ENCODE measurements around the gene RNF141. TPM values are rescaled to one million over a fixed set of nuclear protein-coding genes. Genes with fewer than 3 reads are reported as not detected.

Gene RNF141
- total and polyA plus RNA-seq, 10 of the 15 experiments (the other 5 are each of a cell fraction or from before 2014, with no cell fraction given) = 7.6 to 36.8 (median 13.6) TPM

- TF ChIP-seq, protein P1, sequence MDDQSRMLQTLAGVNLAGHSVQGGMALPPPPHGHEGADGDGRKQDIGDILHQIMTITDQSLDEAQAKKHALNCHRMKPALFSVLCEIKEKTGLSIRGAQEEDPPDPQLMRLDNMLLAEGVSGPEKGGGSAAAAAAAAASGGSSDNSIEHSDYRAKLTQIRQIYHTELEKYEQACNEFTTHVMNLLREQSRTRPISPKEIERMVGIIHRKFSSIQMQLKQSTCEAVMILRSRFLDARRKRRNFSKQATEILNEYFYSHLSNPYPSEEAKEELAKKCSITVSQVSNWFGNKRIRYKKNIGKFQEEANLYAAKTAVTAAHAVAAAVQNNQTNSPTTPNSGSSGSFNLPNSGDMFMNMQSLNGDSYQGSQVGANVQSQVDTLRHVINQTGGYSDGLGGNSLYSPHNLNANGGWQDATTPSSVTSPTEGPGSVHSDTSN (IDR thresholded peaks at IDR 0.05; ENCODE audit: insufficient replicate concordance, low read depth, low read length) = no peak
- no peak for TF ChIP-seq NRF1 (conservative IDR thresholded peaks at IDR 0.05; ENCODE audit: low read depth, low read length)
Observed at GRCh38 chr11:10498022-10498400, 43.0 kb downstream of the RNF141 start (continued).

DNA sequence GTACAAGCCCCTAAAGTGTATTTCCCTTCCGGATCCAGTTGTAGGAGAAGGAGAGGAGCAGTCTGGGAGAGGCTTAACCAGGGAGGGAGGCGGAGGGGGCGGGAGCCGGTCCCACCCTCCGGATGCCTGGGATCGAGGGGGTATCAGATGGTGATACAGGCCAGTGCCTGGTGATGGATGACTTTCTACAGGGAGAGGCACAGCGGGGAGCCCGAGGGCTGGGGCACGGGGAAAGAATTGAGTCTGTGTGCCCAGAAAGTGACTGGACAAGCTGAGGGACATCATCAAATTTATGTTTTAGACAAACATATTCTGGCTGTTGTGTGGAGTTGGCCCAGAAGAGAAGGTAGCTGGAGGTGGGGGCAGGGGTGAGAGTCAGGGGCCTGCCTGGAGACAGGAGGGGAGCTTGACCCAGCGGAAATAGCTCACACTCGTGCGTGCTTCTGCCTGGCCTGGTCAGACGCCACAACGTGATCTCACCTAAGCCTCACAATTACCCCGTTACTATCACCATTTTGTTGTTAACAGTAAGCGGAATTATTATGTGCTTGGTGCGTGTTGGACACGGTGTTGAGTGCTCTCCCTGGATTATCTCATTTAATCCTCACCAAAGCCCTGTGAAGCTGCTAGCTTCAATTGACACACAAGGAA is 43.5 kb downstream of the RNF141 start:
- DNase-seq (ENCODE audit: low read depth, low spot score) = no peak
- intact Hi-C loops (cut with micrococcal nuclease; ENCODE audit: unreplicated experiment) = no loop called here
- Histone ChIP-seq H3K36me3 (ENCODE audit: control insufficient read depth in 2 of 2, insufficient read depth in 2 of 2, low read length in 1 of 2) (peaks cover 2 to 12% of the 10 kb centered on the region in 2 experiments; a peak in 3 of 4 replicates), H3K79me2 (ENCODE audit: control insufficient read depth, insufficient read depth, low read length) (no peaks in the 10 kb centered on the region), H3K4me1 (ENCODE audit: control insufficient read depth, insufficient read depth, low read length) (no peaks in the 10 kb centered on the region), H2AFZ (ENCODE audit: control insufficient read depth, low read depth, low read length) (no peak overlapping the region), H3K9ac (ENCODE audit: control insufficient read depth, insufficient read depth, low read length) (no peak overlapping the region), H3K4me2 (ENCODE audit: control insufficient read depth, insufficient read depth) (no peak overlapping the region), H4K20me1 (ENCODE audit: control insufficient read depth, insufficient read depth) (no peaks in the 10 kb centered on the region), H3K9me3 (replicated peaks; ENCODE audit: control insufficient read depth, insufficient read depth, low read length) (no peaks in the 10 kb centered on the region), H3K27ac (ENCODE audit: control insufficient read depth, insufficient read depth) (no peak overlapping the region), H3K27me3 (replicated peaks in 1 of 2; ENCODE audit: control insufficient read depth in 2 of 2, insufficient read depth in 2 of 2, low read length in 1 of 2) (no peaks in the 10 kb centered on the region), H3K4me3 (no peak overlapping the region)
- ChIA-PET SMC1A (ENCODE audit: uncharacterized antibody, unreplicated experiment) (interaction anchor here (0.6 to 1.0 kb wide), 2 partner anchors 37 to 51 kb away, joined by 3 read pairs; no protein-coding TSS in a partner anchor), CTCF (interaction anchor here (1.0 kb wide), 1 partner anchor 14 kb away, joined by 3 read pairs; no protein-coding TSS in a partner anchor), RAD21 (ENCODE audit: unreplicated experiment) (no interaction called here), POLR2A (no interaction called here)
- 81% methylated on average over 13 of the region's 18 CpGs for WGBS (ENCODE audit: insufficient coverage, insufficient replicate concordance, low lambda C conversion rate, missing lambda C conversion rate)
- FAIRE-seq = no peak
- in situ Hi-C loops (cut with MboI) = no loop called here
- BruUV-seq (replicated peaks) = no TSS peak
- no peak for ATAC-seq
- TF ChIP-seq, protein P2, sequence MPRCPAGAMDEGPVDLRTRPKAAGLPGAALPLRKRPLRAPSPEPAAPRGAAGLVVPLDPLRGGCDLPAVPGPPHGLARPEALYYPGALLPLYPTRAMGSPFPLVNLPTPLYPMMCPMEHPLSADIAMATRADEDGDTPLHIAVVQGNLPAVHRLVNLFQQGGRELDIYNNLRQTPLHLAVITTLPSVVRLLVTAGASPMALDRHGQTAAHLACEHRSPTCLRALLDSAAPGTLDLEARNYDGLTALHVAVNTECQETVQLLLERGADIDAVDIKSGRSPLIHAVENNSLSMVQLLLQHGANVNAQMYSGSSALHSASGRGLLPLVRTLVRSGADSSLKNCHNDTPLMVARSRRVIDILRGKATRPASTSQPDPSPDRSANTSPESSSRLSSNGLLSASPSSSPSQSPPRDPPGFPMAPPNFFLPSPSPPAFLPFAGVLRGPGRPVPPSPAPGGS (IDR thresholded peaks at IDR 0.05; ENCODE audit: borderline replicate concordance, insufficient read depth, low read depth, low read length, poor library complexity, severe bottlenecking) = no peak
- no peak for TF ChIP-seq FOS (IDR thresholded peaks at IDR 0.05; ENCODE audit: borderline replicate concordance, extremely low read depth, insufficient read length)
- no peak for TF ChIP-seq YY1 (IDR thresholded peaks at IDR 0.05; ENCODE audit: low read depth, low read length)
- no peak for TF ChIP-seq SRF (IDR thresholded peaks at IDR 0.05; ENCODE audit: low read depth in 2 of 2, low read length in 2 of 2)
- no peak for TF ChIP-seq KLF5 (IDR thresholded peaks at IDR 0.05; ENCODE audit: partially characterized antibody)

Data from GM12878 (cell line).